ENCODE results near the gene POLA1.

POLA1 gene

GRCh38 chrX:24877854-24878650 is 184.3 kb downstream of the POLA1 start:
- no peak for DNase-seq (ENCODE audit: low spot score)

DNA sequence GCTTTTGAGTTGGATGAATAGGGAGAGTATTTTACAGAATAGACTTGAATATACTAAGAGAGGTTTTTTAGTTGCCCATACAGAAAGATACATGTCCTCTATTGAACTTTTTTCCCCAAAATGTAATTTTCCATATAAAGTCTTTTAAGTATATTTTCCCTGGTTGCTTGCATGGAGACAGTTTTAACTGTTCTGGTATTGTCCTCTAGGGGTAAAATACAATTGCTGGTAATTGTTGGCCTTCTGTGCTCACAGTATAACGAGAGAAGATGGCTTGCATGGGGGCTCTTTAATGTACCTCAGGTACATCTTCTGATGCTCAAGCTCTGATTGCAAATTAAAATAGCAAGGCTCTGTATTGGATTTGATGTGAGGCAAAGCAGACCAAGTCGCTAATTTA is 186.0 kb downstream of the POLA1 start:
- no peak for DNase-seq (ENCODE audit: low spot score)

DNA sequence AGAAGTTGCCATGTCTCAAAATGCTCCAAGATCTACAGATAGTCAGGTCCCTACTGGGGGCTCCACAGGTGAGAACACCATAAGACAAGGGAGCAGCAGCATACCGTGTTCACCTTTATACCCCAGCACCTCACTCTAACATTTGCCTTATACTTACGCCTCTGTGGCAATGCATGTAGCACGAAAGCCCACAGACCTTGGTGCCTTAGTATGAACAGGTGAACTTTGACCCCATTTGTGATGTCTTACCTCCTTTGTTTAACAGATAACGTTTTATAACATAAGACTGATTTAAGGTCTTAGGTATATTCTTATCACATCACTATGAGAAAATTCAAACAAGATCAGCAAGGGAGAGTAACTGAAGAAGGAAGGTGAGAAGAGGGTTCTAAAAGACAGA is 193.2 kb downstream of the POLA1 start:
- DNase-seq (ENCODE audit: low spot score): no peak

DNA sequence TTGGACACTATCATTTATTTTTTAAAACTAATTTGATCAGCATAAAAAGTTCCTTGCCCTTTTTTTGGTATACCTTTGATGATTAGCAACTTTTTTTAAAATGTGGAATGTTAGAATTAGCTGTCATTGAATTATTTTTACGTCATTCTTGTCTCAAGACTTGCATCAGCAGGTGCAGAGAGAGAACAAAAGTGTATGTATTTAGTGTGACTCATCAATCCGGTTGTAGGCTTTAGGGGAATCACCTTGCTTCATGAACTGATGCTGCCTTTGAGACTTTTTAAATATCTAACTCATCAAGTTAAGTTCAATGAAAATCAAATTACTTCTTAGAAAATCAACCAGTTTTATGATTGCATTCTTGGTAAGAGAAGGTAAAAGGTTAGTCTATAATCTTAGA is 197.0 kb downstream of the POLA1 start:
- DNase-seq (ENCODE audit: low spot score): no peak

DNA sequence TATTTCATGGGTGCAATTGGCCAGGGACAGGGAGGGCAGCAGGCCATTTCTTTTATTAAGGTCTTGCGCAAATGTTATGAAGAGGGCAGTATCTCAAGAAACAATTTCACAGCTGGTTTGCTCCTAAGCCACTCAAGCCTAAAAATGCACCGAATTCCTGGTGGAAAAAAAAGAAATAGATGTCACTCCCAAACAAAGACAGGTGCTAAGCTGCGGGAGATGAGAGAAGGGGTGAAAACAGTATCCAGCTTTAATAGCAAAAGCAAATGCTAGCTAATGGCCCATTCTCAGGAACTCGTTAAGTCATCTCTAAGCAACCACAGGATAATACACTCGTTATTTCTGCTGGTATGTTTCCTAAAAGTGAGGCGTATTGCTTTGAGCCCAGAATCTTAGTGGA is 205.7 kb downstream of the POLA1 start:
- no peak for DNase-seq (ENCODE audit: low spot score)

- no peak for DNase-seq (ENCODE audit: low spot score)
Measured at GRCh38 chrX:24900234-24900633, 206.5 kb downstream of the POLA1 start.

DNA sequence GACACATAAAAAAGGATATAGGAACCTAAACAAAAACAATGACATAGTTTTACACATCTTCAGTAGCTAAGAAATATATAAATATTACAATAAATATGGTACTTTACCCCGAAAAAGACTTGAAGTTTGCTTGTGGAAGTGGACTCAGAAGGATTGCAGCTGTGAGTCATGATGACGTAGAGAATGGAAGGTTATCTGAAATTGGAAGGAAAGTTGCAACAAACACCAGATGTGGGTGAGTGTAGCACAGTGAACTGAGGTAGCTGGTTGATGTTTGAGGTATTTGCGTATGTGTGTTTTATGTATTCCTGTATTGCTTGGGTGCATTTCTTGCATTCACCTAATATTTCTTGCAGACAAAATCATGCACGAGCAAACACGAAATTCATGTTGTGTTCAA is 209.1 kb downstream of the POLA1 start:
- no peak for DNase-seq (ENCODE audit: low spot score)

- DNase-seq (ENCODE audit: low spot score): no peak
Measured at GRCh38 chrX:24918715-24919114, 225.0 kb downstream of the POLA1 start.

DNA sequence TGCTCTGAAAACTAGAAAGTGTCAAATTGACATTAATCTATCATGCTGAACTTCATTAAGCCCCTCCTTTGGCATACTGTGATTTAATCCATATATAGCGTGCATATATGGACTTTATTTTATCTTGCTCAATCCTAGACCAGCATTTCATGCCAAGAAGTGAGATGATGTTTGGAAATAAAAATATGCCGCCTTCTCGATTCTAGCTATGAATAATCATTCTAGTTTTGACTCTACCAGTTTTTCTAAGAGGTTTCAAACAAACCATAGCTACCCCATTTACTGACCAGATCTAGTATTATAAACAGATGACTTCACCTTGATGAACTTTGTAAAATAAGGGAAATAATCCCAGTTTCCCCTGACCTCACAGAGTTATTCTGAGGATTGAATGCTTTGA is 227.1 kb downstream of the POLA1 start:
- no peak for DNase-seq (ENCODE audit: low spot score)

DNA sequence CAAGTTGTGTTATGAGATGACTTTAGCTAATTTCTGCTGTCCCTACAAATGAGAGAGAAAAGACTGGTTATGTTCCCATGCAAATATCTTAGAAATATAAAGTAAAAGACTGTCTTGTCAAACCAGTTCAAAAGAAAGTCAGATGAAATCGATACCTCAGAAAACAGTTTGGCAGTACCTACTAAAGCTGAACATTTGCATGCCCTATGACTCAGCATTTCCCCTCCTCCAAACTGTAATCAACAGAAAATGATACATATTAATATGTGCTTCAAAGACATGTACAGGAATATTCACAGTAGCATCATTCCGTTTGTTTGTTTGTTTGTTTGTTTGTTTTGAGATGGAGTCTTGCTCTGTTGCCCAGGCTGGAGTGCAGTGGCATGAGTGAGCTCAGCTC is 231.7 kb downstream of the POLA1 start:
- no peak for DNase-seq (ENCODE audit: low spot score)

DNA sequence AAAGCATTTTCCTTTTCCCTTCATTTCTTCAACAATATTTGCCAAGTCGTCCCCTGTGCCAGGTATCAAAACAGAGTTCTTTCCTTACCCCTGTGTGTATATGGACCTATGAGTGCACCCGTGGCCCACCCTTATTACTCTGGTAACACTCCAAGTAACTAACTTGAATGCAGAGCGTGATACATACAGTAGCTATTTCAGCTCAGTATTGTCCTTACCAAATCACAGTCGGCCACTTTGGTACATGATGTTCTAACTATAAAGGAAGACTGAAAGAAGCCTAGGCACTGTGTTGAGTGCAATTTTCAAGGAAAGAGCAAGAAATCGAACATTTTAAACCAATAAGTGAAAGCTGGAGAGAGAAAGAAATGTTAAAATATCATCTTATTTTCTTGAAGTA is 233.7 kb downstream of the POLA1 start:
- no peak for DNase-seq (ENCODE audit: low spot score)

DNA sequence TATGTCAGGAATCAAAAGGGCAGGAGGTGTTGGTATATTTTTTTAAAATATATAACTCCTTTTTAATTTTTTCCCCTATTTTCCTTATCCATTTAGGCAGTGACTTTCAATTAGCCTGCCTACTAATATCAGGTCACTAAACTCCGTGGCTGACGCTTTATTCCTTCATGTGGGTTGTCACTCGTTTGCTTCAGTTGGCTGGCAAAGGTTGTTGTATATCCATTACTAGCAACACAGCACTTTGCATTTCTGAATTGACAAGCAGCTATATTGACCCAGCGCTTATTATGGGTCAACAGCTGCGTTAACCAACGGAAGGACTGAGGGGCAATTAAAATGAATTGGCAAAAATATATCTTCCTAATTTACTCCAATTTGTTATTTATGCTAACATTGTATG is 234.4 kb downstream of the POLA1 start:
- DNase-seq (ENCODE audit: low spot score): no peak

DNA sequence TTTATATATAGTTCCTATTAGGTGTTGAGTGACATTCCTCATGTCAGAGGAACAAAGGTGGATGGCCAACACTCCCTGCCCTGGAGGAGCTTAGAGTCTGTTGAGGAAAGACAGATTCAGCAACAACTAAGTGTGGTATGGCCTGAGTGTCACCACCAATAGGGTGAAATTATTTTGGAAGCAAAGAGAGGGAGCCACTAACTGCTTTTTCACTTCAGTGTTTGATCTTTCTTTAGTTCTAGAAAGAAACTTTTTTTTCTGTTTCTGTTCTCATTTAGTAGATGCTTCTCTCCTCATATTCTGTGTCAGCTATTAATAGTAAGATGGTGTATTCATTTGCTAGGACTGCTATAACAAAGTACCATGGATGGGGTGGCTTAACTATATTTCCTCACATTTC is 240.6 kb downstream of the POLA1 start:
- DNase-seq (ENCODE audit: low spot score): no peak

DNA sequence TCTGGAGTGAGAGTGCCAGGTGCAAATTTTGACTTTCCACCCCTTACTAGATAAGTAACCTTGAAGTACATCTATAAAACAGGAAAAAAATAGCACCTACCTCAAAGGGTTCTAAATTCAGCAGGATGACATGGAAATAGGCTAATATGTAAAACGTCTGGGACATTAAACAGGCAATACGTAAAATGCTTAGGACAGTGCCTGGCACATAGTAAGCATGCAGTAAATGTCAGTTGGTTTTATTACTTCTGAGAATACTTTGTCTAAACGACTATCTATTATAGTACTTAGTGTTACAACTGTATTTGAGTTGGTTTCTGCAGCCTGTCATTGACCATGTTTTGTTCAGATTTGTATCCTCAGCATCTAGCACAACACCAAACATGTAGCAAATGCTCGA is 251.3 kb downstream of the POLA1 start:
- DNase-seq (ENCODE audit: low spot score): no peak

- no peak for DNase-seq (ENCODE audit: low spot score)
Measured at GRCh38 chrX:24946369-24946768, 252.7 kb downstream of the POLA1 start.

GRCh38 chrX:24954732-24955131 is 261.0 kb downstream of the POLA1 start:
- DNase-seq (ENCODE audit: low spot score): no peak

- no peak for DNase-seq (ENCODE audit: low spot score)
Measured at GRCh38 chrX:24955372-24955930, 261.7 kb downstream of the POLA1 start.

DNA sequence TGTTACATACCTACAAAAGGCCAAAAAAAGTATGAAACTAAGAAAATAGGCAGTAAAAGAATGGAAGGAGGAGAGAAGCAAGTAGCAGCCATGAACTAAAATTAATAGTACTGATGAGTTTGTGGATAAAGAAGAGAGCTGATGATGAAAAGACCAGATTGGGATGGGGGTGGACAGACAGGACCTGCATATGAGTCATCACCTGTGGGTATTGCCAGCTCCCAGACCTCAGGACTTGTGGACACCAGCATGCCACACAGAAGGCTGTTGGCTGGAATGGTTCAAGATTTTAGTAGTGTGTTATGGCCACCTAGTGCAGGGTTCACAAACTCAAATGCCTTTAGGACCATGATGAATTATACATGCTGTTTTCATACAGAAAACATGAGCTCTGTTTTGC is 263.1 kb downstream of the POLA1 start:
- no peak for DNase-seq (ENCODE audit: low spot score)

GRCh38 chrX:24961809-24962208 is 268.1 kb downstream of the POLA1 start:
- DNase-seq (ENCODE audit: low spot score): no peak

DNA sequence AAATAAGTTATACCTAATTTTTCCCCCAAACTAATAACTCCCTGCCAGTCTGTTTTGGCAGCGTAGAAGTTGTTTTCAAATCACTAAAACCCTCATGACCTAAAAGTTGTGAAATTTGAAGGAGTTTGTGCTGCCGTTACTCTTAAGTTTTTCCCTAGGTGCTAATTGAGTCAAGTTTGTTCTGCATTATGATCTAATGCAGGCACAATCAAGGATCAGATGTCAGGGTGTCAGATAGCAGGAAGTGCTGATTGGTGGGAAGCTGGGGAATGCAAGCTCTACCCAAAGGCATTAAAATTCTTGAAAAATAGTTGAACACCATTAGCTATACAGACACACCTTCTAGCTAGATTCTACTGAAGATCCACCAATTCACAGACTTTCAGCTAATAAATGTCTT is 270.1 kb downstream of the POLA1 start:
- no peak for DNase-seq (ENCODE audit: low spot score)

- no peak for DNase-seq (ENCODE audit: low spot score)
Measured at GRCh38 chrX:24965372-24965771, 271.7 kb downstream of the POLA1 start.

GRCh38 chrX:24969812-24970211 is 276.1 kb downstream of the POLA1 start:
- DNase-seq (ENCODE audit: low spot score): no peak

GRCh38 chrX:24979081-24979480 is 285.4 kb downstream of the POLA1 start:
- no peak for DNase-seq (ENCODE audit: low spot score)

DNA sequence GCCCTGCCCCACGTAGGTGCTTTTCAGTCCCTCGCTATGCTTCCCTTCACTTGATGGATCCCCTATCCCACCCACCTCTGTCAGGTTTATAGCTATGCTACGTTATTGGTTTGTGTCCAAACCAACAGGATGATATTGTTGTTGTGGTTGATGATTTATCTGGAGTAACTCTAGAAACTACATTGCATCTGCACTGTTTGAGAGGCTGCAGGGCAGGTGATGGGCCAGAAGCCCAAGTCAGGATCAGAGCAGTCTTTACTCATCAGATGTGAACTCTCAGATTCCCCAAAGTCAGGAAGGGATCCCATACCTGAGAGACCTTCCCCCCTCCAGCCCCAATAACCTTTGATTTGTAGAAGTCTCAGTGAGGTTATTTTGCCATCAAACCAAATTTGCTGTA is 287.3 kb downstream of the POLA1 start:
- no peak for DNase-seq (ENCODE audit: low spot score)
